GM12878 (cell line): ENCODE measurements around the gene PLCXD1. TPM values are rescaled to one million over a fixed set of nuclear protein-coding genes. Genes with fewer than 3 reads are reported as not detected.

Source experiments
- ATAC-seq: fragments of 200-7000 bp; cut with Tn5 transposase; 3 replicates; pipeline ENCODE4 v1.9.1; 2020; ENCODE audit warnings: mild to moderate bottlenecking, moderate library complexity
- BruUV-seq: library from RNA; stranded (reverse); fragments of 400-500 nt; replicated peaks from 2 replicates; lab custom pipeline; 2021; lab: Mats Ljungman, UMichigan
- CTCF ChIA-PET: fragments of 300-600 bp; sonication (Branson Sonifier 250); formaldehyde crosslinking; extraction: SDS; loops from one replicate; lab custom pipeline; 2021; ENCODE audit warnings: inconsistent platforms; lab: Yijun Ruan, JAX
- POLR2A ChIA-PET: fragments of 350-600 bp; formaldehyde crosslinking; extraction: SDS; loops from one replicate; lab custom pipeline; 2021; ENCODE audit warnings: inconsistent platforms; lab: Charles Lee
- RAD21 ChIA-PET: fragments of 300-600 bp; sonication (Branson Sonifier 250); formaldehyde crosslinking; loops from one replicate; lab custom pipeline; 2023; ENCODE audit warnings: antibody characterized with exemption; ENCODE audit not compliant: unreplicated experiment; lab: Charles Lee
- SMC1A ChIA-PET: fragments of 300-600 bp; sonication (Branson Sonifier 250); formaldehyde crosslinking; loops from one replicate; lab custom pipeline; 2023; ENCODE audit not compliant: unreplicated experiment, uncharacterized antibody; lab: Charles Lee
- DNase-seq: peaks from one replicate; pipeline ENCODE4 v3.0.0-alpha.2; 2011; ENCODE audit warnings: low read depth, low spot score
- FAIRE-seq: peaks from 3 replicates; lab custom pipeline; 2011; peaks lifted over from hg19 to GRCh38; lab: Jason Lieb, UNC
- H2AFZ ChIP-seq: 2 replicates; pipeline ENCODE4 v1.6.0; 2011; ENCODE audit warnings: low read depth, low read length, control low read depth; ENCODE audit not compliant: control insufficient read depth
- H3K27ac ChIP-seq: 2 replicates; pipeline ENCODE4 v1.5.1; 2011; ENCODE audit warnings: control low read depth; ENCODE audit not compliant: control insufficient read depth, insufficient read depth
- H3K27me3 ChIP-seq, 2 experiments: replicated peaks in 1 of 2; 2 replicates each; pipeline versions ENCODE4 v1.6.0 to v1.6.1; 2011; ENCODE audit warnings: low read length in 1 of 2; ENCODE audit not compliant: control insufficient read depth in 2 of 2, insufficient read depth in 2 of 2
- H3K36me3 ChIP-seq, 2 experiments: 2 replicates each; pipeline ENCODE4 v1.5.1; 2011; ENCODE audit warnings: low read length in 1 of 2; ENCODE audit not compliant: control insufficient read depth in 2 of 2, insufficient read depth in 2 of 2
- H3K4me1 ChIP-seq: 2 replicates; pipeline ENCODE4 v1.6.1; 2011; ENCODE audit warnings: mild to moderate bottlenecking, low read length, moderate library complexity, mixed read lengths; ENCODE audit not compliant: control insufficient read depth, insufficient read depth
- H3K4me2 ChIP-seq: 2 replicates; pipeline ENCODE4 v1.6.0; 2011; ENCODE audit warnings: control low read depth; ENCODE audit not compliant: control insufficient read depth, insufficient read depth
- H3K4me3 ChIP-seq: fragments of 200-600 bp; sonication (generic); 2 replicates; pipeline ENCODE4 v1.5.1; 2016
- H3K79me2 ChIP-seq: 2 replicates; pipeline ENCODE4 v1.6.0; 2011; ENCODE audit warnings: low read length; ENCODE audit not compliant: control insufficient read depth, insufficient read depth
- H3K9ac ChIP-seq: 2 replicates; pipeline ENCODE4 v1.8.0; 2011; ENCODE audit warnings: low read length, control low read depth, mixed read lengths; ENCODE audit not compliant: control insufficient read depth, insufficient read depth
- H3K9me3 ChIP-seq: replicated peaks from 3 replicates; pipeline ENCODE4 v1.5.1; 2011; ENCODE audit warnings: mild to moderate bottlenecking, low read length; ENCODE audit not compliant: control insufficient read depth, insufficient read depth
- H4K20me1 ChIP-seq: 2 replicates; pipeline ENCODE4 v1.6.0; 2011; ENCODE audit not compliant: control insufficient read depth, insufficient read depth
- ESRRA ChIP-seq: IDR thresholded peaks from 2 replicates; pipeline ENCODE4 v1.6.1; 2012; ENCODE audit warnings: mild to moderate bottlenecking, low read length, improper control_type of control experiment
- GABPA ChIP-seq: IDR thresholded peaks from 2 replicates; pipeline ENCODE4 v1.6.1; 2014; ENCODE audit warnings: antibody characterized with exemption, low read depth, mild to moderate bottlenecking, inconsistent platforms
- HDAC6 ChIP-seq: fragments of 200-600 bp; sonication (generic); IDR thresholded peaks from one replicate; pipeline ENCODE4 v1.8.0; 2017; ENCODE audit warnings: antibody characterized with exemption; ENCODE audit not compliant: unreplicated experiment
- KDM1A ChIP-seq: fragments of 200-600 bp; sonication (generic); IDR thresholded peaks from 2 replicates; pipeline ENCODE4 v1.6.1; 2016; ENCODE audit warnings: borderline replicate concordance
- MEF2A ChIP-seq: IDR thresholded peaks from 2 replicates; pipeline ENCODE4 v1.6.1; 2011; ENCODE audit warnings: low read depth, mild to moderate bottlenecking, low read length, moderate library complexity; ENCODE audit not compliant: insufficient read depth
- MTA2 ChIP-seq: fragments of 450-650 bp; IDR thresholded peaks from 2 replicates; pipeline ENCODE4 v1.6.1; 2016; ENCODE audit warnings: low read depth, mild to moderate bottlenecking, moderate library complexity
- MXI1 ChIP-seq: fragments of 150-350 bp; IDR thresholded peaks from 2 replicates; pipeline ENCODE4 v1.6.1; 2011; ENCODE audit warnings: low read depth, mild to moderate bottlenecking, inconsistent platforms, low read length, improper control_type of control experiment
- NFYA ChIP-seq: IDR thresholded peaks from 2 replicates; pipeline ENCODE4 v1.6.1; 2011; ENCODE audit warnings: low read depth, mild to moderate bottlenecking, low read length, improper control_type of control experiment, borderline replicate concordance
- NR2C1 ChIP-seq: fragments of 450-650 bp; IDR thresholded peaks from 2 replicates; pipeline ENCODE4 v1.6.1; 2017; ENCODE audit warnings: antibody characterized with exemption, mild to moderate bottlenecking, moderate library complexity
- SMAD1 ChIP-seq: fragments of 450-650 bp; IDR thresholded peaks from 2 replicates; pipeline ENCODE4 v1.6.1; 2018; ENCODE audit warnings: mild to moderate bottlenecking, low read depth; ENCODE audit not compliant: partially characterized antibody
- TBL1XR1 ChIP-seq: IDR thresholded peaks from 2 replicates; pipeline ENCODE4 v1.6.1; 2012; ENCODE audit warnings: low read depth, low read length, improper control_type of control experiment
- WGBS: methylation state at CpG from one replicate; pipeline ENCODE4 v1.1.6; 2016; ENCODE audit warnings: low lambda C conversion rate; ENCODE audit not compliant: insufficient replicate concordance, insufficient coverage; ENCODE audit errors: missing lambda C conversion rate; 5-methylcytosine and 5-hydroxymethylcytosine counted together
- in situ Hi-C: fragments of 300-500 bp; cut with MboI; formaldehyde crosslinking; loops from 9 replicates; pipeline ENCODE4 v1.14.3; 2018; ENCODE audit warnings: mixed read lengths
- intact Hi-C: fragments of 100-400 bp; cut with micrococcal nuclease; formaldehyde crosslinking; loops from one replicate; pipeline ENCODE4 v1.14.2; 2022; ENCODE audit not compliant: unreplicated experiment
- polyA plus RNA-seq, 11 experiments: library from polyadenylated mRNA; depleted of rRNA in 4 of 11; unstranded in 6 of 11; stranded (reverse) in 5 of 11; fragments of >200 nt; fragmentation: Nextera tagmentation in 4 of 11; fragmentation: Illumina TruSeq in 1 of 11; extraction: Ambion mirVana in 4 of 11; extraction: Trizol in 1 of 11; gene quantifications; 1 replicate in 1 of 11; 2 replicates in 10 of 11; pipeline versions ENCODE4 v1.2.1 to v1.2.3, GENCODE V29; 2011 to 2016; ENCODE audit warnings: inconsistent platforms in 2 of 11, missing spikeins in 2 of 11, low read depth in 1 of 11
- total RNA-seq, 4 experiments: library from RNA; depleted of rRNA in 3 of 4; stranded (reverse); fragments of >200 nt in 3 of 4; fragmentation: Illumina TruSeq in 1 of 4; extraction: Trizol in 1 of 4; gene quantifications; 2 replicates each; pipeline versions ENCODE4 v1.2.1 to v1.2.3, GENCODE V29; 2013 to 2021
- TF ChIP-seq, protein P1 (sequence below): IDR thresholded peaks from 2 replicates; pipeline ENCODE4 v1.6.1; 2011; ENCODE audit warnings: borderline replicate concordance, low read depth, mild to moderate bottlenecking, moderate library complexity, mixed read lengths, low read length; ENCODE audit not compliant: insufficient read depth; ENCODE audit errors: extremely low read length
- TF ChIP-seq, protein P2 (sequence below): fragments of 450-650 bp; IDR thresholded peaks from 2 replicates; pipeline ENCODE4 v1.6.1; 2014; ENCODE audit warnings: mild to moderate bottlenecking
- TF ChIP-seq, protein P3 (sequence below), 3 experiments: IDR thresholded peaks in 2 of 3; conservative IDR thresholded peaks in 1 of 3; 2 replicates each; pipeline ENCODE4 v1.5.1; 2011; ENCODE audit warnings: low read depth in 3 of 3, low read length in 3 of 3, mild to moderate bottlenecking in 3 of 3, control low read depth in 2 of 3, moderate library complexity in 2 of 3, inconsistent platforms in 1 of 3, mixed read lengths in 1 of 3; ENCODE audit not compliant: control insufficient read depth in 2 of 3, insufficient read depth in 1 of 3; ENCODE audit errors: extremely low read depth in 1 of 3
- TF ChIP-seq, protein P4 (sequence below): IDR thresholded peaks from 2 replicates; pipeline ENCODE4 v1.6.1; 2011; ENCODE audit warnings: mild to moderate bottlenecking, low read depth, low read length, moderate library complexity; ENCODE audit not compliant: insufficient replicate concordance
- TF ChIP-seq, protein P5 (sequence below): fragments of 450-650 bp; IDR thresholded peaks from 2 replicates; pipeline ENCODE4 v1.6.1; 2017; ENCODE audit warnings: borderline replicate concordance
- TF ChIP-seq, protein P6 (sequence below): IDR thresholded peaks from 2 replicates; pipeline ENCODE4 v1.6.1; 2011; ENCODE audit warnings: low read depth, low read length, improper control_type of control experiment, borderline replicate concordance

The PLCXD1 gene
- total and polyA plus RNA-seq, 10 of the 15 experiments (the other 5 are each of a cell fraction or from before 2014, with no cell fraction given), result 2.4 to 49.7 (median 18.0) TPM

DNA sequence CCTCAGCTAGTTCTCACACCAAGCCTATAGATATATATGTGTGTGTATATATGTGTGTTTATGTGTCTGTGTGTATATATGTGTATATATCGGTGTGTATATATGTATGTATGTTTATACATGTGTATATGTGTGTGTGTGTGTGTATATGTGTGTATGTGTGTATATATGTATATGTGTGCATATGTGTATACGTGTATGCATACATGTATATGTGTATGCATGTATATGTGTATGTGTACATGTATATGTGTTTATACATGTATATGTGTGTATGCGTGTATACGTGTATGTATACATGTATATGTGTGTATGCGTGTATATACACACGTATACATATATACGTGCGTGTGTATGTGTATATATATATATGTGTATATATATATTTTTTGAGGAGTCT is 19.2 kb downstream of the PLCXD1 start:
- DNase-seq, result no peak
- in situ Hi-C loops, result no loop called here
- intact Hi-C loops, result no loop called here
- H3K36me3 ChIP-seq, result peaks cover 0 to 1% of the 10 kb centered on the region in 2 experiments; a peak in 3 of 4 replicates
- no peak for ATAC-seq
- RAD21 ChIA-PET, result no interaction called here
- no peaks in the 10 kb centered on the region for H4K20me1 ChIP-seq
- H3K9ac ChIP-seq, result no peak overlapping the region
- CTCF ChIA-PET, result no interaction called here
- POLR2A ChIA-PET, result no interaction called here
- WGBS, result 87% methylated on average over 7 of the region's 8 CpGs
- H2AFZ ChIP-seq, result no peak overlapping the region
- H3K4me1 ChIP-seq, result no peaks in the 10 kb centered on the region
- SMC1A ChIA-PET, result no interaction called here
- FAIRE-seq, result no peak
- no peaks in the 10 kb centered on the region; the same call in 2 of the 3 replicates for H3K9me3 ChIP-seq
- no peak overlapping the region for H3K4me3 ChIP-seq
- no peaks in the 10 kb centered on the region for H3K27me3 ChIP-seq
- no peak overlapping the region for H3K4me2 ChIP-seq
- no peaks in the 10 kb centered on the region for H3K79me2 ChIP-seq
- H3K27ac ChIP-seq, result no peak overlapping the region
- no TSS peak for BruUV-seq
- TF ChIP-seq KDM1A (no peak), MXI1 (no peak), MTA2 (no peak), NFYA (no peak), ESRRA (no peak), MEF2A (no peak), SMAD1 (no peak), GABPA (no peak), NR2C1 (no peak), HDAC6 (no peak), TBL1XR1 (no peak)
- TF ChIP-seq, protein P1, sequence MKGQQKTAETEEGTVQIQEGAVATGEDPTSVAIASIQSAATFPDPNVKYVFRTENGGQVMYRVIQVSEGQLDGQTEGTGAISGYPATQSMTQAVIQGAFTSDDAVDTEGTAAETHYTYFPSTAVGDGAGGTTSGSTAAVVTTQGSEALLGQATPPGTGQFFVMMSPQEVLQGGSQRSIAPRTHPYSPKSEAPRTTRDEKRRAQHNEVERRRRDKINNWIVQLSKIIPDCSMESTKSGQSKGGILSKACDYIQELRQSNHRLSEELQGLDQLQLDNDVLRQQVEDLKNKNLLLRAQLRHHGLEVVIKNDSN, result no peak
- TF ChIP-seq, protein P2, sequence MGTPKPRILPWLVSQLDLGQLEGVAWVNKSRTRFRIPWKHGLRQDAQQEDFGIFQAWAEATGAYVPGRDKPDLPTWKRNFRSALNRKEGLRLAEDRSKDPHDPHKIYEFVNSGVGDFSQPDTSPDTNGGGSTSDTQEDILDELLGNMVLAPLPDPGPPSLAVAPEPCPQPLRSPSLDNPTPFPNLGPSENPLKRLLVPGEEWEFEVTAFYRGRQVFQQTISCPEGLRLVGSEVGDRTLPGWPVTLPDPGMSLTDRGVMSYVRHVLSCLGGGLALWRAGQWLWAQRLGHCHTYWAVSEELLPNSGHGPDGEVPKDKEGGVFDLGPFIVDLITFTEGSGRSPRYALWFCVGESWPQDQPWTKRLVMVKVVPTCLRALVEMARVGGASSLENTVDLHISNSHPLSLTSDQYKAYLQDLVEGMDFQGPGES, result no peak
- TF ChIP-seq, protein P3, sequence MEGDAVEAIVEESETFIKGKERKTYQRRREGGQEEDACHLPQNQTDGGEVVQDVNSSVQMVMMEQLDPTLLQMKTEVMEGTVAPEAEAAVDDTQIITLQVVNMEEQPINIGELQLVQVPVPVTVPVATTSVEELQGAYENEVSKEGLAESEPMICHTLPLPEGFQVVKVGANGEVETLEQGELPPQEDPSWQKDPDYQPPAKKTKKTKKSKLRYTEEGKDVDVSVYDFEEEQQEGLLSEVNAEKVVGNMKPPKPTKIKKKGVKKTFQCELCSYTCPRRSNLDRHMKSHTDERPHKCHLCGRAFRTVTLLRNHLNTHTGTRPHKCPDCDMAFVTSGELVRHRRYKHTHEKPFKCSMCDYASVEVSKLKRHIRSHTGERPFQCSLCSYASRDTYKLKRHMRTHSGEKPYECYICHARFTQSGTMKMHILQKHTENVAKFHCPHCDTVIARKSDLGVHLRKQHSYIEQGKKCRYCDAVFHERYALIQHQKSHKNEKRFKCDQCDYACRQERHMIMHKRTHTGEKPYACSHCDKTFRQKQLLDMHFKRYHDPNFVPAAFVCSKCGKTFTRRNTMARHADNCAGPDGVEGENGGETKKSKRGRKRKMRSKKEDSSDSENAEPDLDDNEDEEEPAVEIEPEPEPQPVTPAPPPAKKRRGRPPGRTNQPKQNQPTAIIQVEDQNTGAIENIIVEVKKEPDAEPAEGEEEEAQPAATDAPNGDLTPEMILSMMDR (IDR thresholded peaks at IDR 0.05 in 2 of 3, conservative IDR thresholded peaks at IDR 0.05 in 1 of 3; ENCODE audit: control insufficient read depth in 2 of 3, extremely low read depth in 1 of 3, insufficient read depth in 1 of 3, low read depth in 3 of 3, low read length in 3 of 3), result no peak
- TF ChIP-seq, protein P4, sequence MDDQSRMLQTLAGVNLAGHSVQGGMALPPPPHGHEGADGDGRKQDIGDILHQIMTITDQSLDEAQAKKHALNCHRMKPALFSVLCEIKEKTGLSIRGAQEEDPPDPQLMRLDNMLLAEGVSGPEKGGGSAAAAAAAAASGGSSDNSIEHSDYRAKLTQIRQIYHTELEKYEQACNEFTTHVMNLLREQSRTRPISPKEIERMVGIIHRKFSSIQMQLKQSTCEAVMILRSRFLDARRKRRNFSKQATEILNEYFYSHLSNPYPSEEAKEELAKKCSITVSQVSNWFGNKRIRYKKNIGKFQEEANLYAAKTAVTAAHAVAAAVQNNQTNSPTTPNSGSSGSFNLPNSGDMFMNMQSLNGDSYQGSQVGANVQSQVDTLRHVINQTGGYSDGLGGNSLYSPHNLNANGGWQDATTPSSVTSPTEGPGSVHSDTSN, result no peak
- TF ChIP-seq, protein P5, sequence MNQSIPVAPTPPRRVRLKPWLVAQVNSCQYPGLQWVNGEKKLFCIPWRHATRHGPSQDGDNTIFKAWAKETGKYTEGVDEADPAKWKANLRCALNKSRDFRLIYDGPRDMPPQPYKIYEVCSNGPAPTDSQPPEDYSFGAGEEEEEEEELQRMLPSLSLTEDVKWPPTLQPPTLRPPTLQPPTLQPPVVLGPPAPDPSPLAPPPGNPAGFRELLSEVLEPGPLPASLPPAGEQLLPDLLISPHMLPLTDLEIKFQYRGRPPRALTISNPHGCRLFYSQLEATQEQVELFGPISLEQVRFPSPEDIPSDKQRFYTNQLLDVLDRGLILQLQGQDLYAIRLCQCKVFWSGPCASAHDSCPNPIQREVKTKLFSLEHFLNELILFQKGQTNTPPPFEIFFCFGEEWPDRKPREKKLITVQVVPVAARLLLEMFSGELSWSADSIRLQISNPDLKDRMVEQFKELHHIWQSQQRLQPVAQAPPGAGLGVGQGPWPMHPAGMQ, result no peak
- TF ChIP-seq, protein P6, sequence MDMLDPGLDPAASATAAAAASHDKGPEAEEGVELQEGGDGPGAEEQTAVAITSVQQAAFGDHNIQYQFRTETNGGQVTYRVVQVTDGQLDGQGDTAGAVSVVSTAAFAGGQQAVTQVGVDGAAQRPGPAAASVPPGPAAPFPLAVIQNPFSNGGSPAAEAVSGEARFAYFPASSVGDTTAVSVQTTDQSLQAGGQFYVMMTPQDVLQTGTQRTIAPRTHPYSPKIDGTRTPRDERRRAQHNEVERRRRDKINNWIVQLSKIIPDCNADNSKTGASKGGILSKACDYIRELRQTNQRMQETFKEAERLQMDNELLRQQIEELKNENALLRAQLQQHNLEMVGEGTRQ, result no peak
